Gastroesophageal sphincter (tissue), 4 donors: ENCODE measurements around the gene RIC8B. TPM values are rescaled to one million over a fixed set of nuclear protein-coding genes. Genes with fewer than 3 reads are reported as not detected.

Experiments used
- ATAC-seq: fragments of 150-250 bp; one replicate; pipeline ENCODE4 v1.9.1; 2016; ENCODE audit warnings: mild to moderate bottlenecking, moderate library complexity
- H3K27ac ChIP-seq, 4 donors: fragments of 200-600 bp; sonication (generic) in 3 of 4; 1 replicate in 3 of 4; 2 replicates in 1 of 4; pipeline ENCODE4 v1.5.1; 2016 to 2019
- H3K27me3 ChIP-seq: fragments of 200-600 bp; sonication (generic); one replicate; pipeline ENCODE4 v1.5.1; 2019
- H3K36me3 ChIP-seq, 2 donors: fragments of 200-600 bp; sonication (generic); one replicate each; pipeline ENCODE4 v1.5.1; 2019; ENCODE audit warnings: control low read depth in 1 of 2
- H3K4me1 ChIP-seq, 3 donors: fragments of 200-600 bp; sonication (generic); 1 replicate in 2 of 3; 2 replicates in 1 of 3; pipeline ENCODE4 v1.5.1; 2016 to 2019; ENCODE audit warnings: control low read depth in 2 of 3
- H3K4me3 ChIP-seq, 2 donors: fragments of 200-600 bp; sonication (generic); one replicate each; pipeline ENCODE4 v1.5.1; 2019; ENCODE audit warnings: mild to moderate bottlenecking in 1 of 2, moderate library complexity in 1 of 2
- H3K9me3 ChIP-seq, 3 donors: fragments of 200-600 bp; sonication (generic); one replicate each; pipeline ENCODE4 v1.5.1; 2017 to 2019; ENCODE audit warnings: control low read depth in 2 of 3
- EP300 ChIP-seq: sonication (generic); formaldehyde crosslinking; IDR thresholded peaks from one replicate; pipeline ENCODE4 v1.6.1; 2017; ENCODE audit warnings: antibody characterized with exemption, mild to moderate bottlenecking
- POLR2A ChIP-seq, 2 donors: fragments of 450-650 bp; IDR thresholded peaks; one replicate each; pipeline ENCODE4 v1.6.1; 2017; ENCODE audit warnings: antibody characterized with exemption in 2 of 2, mild to moderate bottlenecking in 2 of 2, moderate library complexity in 1 of 2
- POLR2AphosphoS5 ChIP-seq: sonication (generic); formaldehyde crosslinking; IDR thresholded peaks from one replicate; pipeline ENCODE4 v1.6.1; 2017; ENCODE audit warnings: antibody characterized with exemption
- WGBS, 2 donors: methylation state at CpG; one replicate each; pipeline ENCODE4 v1.1.5; 2018; ENCODE audit warnings: low coverage in 1 of 2; 5-methylcytosine and 5-hydroxymethylcytosine counted together
- total RNA-seq, 4 donors: library from RNA; depleted of rRNA; stranded (reverse); fragments of >200 nt; gene quantifications; one replicate each; pipeline ENCODE4 v1.1.0, GENCODE V29; 2016
- TF ChIP-seq, protein P1 (sequence below), 4 experiments: fragments of 200-600 bp in 2 of 4; fragments of 450-650 bp in 2 of 4; sonication (generic) in 1 of 4; IDR thresholded peaks; one replicate each; pipeline ENCODE4 v1.5.1; 2017 to 2019; ENCODE audit warnings: antibody characterized with exemption in 4 of 4, mild to moderate bottlenecking in 2 of 4, moderate library complexity in 2 of 4

RIC8B gene
- total RNA-seq, 4 donors from 2014 or later = 13.3 to 18.4 (median 15.6) TPM

DNA sequence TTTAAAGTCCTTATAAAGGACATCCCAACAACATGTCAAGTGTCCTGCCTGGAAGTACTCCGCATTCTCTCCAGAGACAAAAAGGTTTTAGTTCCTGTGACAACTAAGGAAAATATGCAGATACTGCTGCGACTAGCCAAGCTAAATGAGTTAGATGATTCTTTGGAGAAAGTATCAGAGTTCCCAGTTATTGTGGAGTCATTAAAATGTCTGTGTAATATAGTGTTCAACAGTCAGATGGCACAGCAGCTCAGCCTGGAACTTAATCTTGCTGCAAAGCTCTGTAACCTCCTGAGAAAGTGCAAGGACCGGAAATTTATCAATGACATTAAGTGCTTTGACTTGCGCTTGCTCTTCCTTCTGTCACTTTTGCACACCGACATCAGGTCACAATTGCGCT, 40.2 kb downstream of the RIC8B start:
- no peak overlapping the region for H3K4me3 ChIP-seq
- H3K27me3 ChIP-seq = no peaks in the 10 kb centered on the region
- 75 to 86% methylated on average over 4 to 6 of the region's 6 CpGs for WGBS, 2 donors
- peaks cover 0 to 18% of the 10 kb centered on the region in 2 donors for H3K36me3 ChIP-seq
- H3K27ac ChIP-seq = no peak overlapping the region
- TF ChIP-seq POLR2AphosphoS5 = no peak
- TF ChIP-seq POLR2A (IDR thresholded peaks at IDR 0.05) = no peak
- TF ChIP-seq, protein P1, sequence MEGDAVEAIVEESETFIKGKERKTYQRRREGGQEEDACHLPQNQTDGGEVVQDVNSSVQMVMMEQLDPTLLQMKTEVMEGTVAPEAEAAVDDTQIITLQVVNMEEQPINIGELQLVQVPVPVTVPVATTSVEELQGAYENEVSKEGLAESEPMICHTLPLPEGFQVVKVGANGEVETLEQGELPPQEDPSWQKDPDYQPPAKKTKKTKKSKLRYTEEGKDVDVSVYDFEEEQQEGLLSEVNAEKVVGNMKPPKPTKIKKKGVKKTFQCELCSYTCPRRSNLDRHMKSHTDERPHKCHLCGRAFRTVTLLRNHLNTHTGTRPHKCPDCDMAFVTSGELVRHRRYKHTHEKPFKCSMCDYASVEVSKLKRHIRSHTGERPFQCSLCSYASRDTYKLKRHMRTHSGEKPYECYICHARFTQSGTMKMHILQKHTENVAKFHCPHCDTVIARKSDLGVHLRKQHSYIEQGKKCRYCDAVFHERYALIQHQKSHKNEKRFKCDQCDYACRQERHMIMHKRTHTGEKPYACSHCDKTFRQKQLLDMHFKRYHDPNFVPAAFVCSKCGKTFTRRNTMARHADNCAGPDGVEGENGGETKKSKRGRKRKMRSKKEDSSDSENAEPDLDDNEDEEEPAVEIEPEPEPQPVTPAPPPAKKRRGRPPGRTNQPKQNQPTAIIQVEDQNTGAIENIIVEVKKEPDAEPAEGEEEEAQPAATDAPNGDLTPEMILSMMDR (IDR thresholded peaks at IDR 0.05) = no peak
- no peak for TF ChIP-seq EP300
- H3K4me1 ChIP-seq = no peaks in the 10 kb centered on the region
- no peaks in the 10 kb centered on the region for H3K9me3 ChIP-seq
- no peak for ATAC-seq

DNA sequence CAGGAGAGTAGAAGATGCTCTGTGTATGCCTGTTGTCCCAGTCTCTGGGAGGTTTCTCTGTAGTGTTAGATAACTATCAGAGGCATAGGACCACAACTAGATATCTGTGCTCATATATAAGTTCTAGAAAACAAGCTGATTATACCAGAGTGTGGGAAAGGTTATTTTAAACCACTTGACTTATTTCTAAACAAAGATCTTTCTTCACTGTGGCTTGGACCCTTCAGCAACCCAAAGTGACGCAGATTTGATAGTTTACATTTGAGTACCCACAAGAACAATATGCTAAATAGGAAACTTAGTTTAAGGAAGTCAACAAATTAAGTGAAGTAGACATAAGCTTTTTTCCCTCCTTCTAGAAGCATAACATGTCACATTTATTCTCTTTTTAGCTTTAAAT, 41.3 kb downstream of the RIC8B start:
- WGBS, 2 donors = 100% methylated on average over 1 of the region's 1 CpG
- no peak for ATAC-seq

DNA sequence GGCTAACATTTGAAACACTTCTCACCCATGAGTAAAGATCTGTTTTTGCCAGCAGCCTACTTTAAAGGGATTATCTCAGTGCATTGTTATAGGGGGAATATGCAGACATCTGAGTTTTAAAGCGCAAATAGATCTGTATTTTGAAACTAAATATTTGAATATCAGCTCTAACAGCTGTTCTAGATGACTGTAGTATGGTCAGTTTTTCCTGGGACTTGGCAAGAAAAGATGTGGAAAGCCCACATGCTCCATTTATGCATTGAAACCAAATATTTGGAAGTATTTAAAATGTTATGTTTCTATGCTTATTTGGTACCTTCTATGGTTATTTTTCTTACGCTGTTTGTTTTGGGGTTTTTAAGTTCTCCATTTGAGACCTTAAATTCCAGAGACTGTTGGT, 41.7 kb downstream of the RIC8B start:
- TF ChIP-seq, protein P1 (IDR thresholded peaks at IDR 0.05) = no peak
- TF ChIP-seq POLR2AphosphoS5 = no peak
- no peak for TF ChIP-seq POLR2A (IDR thresholded peaks at IDR 0.05)
- TF ChIP-seq EP300 = no peak
- no peak for ATAC-seq
- H3K9me3 ChIP-seq = no peaks in the 10 kb centered on the region
- no peak overlapping the region for H3K27ac ChIP-seq
- no peak overlapping the region for H3K4me3 ChIP-seq
- no peaks in the 10 kb centered on the region for H3K4me1 ChIP-seq
- WGBS, 2 donors = 65 to 68% methylated on average over 2 of the region's 2 CpGs
- peaks cover 0 to 18% of the 10 kb centered on the region in 2 donors for H3K36me3 ChIP-seq
- no peaks in the 10 kb centered on the region for H3K27me3 ChIP-seq

More for the DNA sequence above, 41.3 kb downstream of the RIC8B start:
- Histone ChIP-seq H3K27ac (no peak overlapping the region), H3K4me3 (no peak overlapping the region), H3K9me3 (no peaks in the 10 kb centered on the region), H3K36me3 (peaks cover 0 to 18% of the 10 kb centered on the region in 2 donors), H3K4me1 (no peaks in the 10 kb centered on the region), H3K27me3 (no peaks in the 10 kb centered on the region)
- TF ChIP-seq, protein P1 (IDR thresholded peaks at IDR 0.05) = no peak
- TF ChIP-seq EP300 (no peak), POLR2A (IDR thresholded peaks at IDR 0.05) (no peak), POLR2AphosphoS5 (no peak)

- Histone ChIP-seq H3K4me3 (no peak overlapping the region), H3K36me3 (peaks cover 0 to 20% of the 10 kb centered on the region in 2 donors), H3K9me3 (no peaks in the 10 kb centered on the region), H3K27me3 (no peaks in the 10 kb centered on the region), H3K27ac (no peak overlapping the region), H3K4me1 (no peaks in the 10 kb centered on the region)
- ATAC-seq = no peak
- WGBS, 2 donors = 75 to 88% methylated on average over 1 of the region's 1 CpG
- TF ChIP-seq, protein P1 (IDR thresholded peaks at IDR 0.05) = no peak
- TF ChIP-seq EP300 = no peak
- TF ChIP-seq POLR2A (IDR thresholded peaks at IDR 0.05) = no peak
- TF ChIP-seq POLR2AphosphoS5 = no peak
Measured at GRCh38 chr12:106819991-106820390, 45.5 kb downstream of the RIC8B start.

GRCh38 chr12:106831699-106832098, 57.2 kb downstream of the RIC8B start:
- Histone ChIP-seq H3K27ac (no peak overlapping the region), H3K27me3 (no peaks in the 10 kb centered on the region), H3K4me3 (no peak overlapping the region), H3K9me3 (no peaks in the 10 kb centered on the region), H3K36me3 (peaks cover 0 to 31% of the 10 kb centered on the region in 2 donors), H3K4me1 (peaks cover 0 to 4% (median 0%) of the 10 kb centered on the region in 3 donors)
- WGBS, 2 donors = 97 to 99% methylated on average over 4 of the region's 4 CpGs
- no peak for ATAC-seq
- no peak for TF ChIP-seq POLR2A (IDR thresholded peaks at IDR 0.05)
- TF ChIP-seq, protein P1 (IDR thresholded peaks at IDR 0.05) = no peak
- TF ChIP-seq POLR2AphosphoS5 = no peak
- no peak for TF ChIP-seq EP300
